Activated naive CD4-positive, alpha-beta T cell treated with anti-CD3 and anti-CD28 coated beads, Interleukin-2, amount 10 ng/mL, durations not matched to agents 7 days and 5 days (primary cell): ENCODE measurements around the gene CD46.
"Not testable (repeated sequence)": the region's sequence is repeated elsewhere in the genome, so short reads cannot be mapped to it uniquely, and the experiment has no call there.

ENCODE experiments used
- CTCF ChIA-PET: fragments of 350-600 bp; sonication (Branson Sonifier 250); formaldehyde crosslinking; loops from one replicate; lab custom pipeline; 2021; ENCODE audit warnings: antibody characterized with exemption; lab: Charles Lee
- DNase-seq: peaks from one replicate; pipeline ENCODE4 v3.0.0-alpha.2; 2020
- H3K27ac Mint-ChIP-seq: one replicate; pipeline ENCODE4 v1.8.0; 2021; ENCODE audit warnings: mild to moderate bottlenecking, moderate library complexity, mixed read lengths
- H3K27me3 Mint-ChIP-seq: one replicate; pipeline ENCODE4 v1.8.0; 2021; ENCODE audit warnings: mild to moderate bottlenecking, mixed read lengths
- H3K36me3 Mint-ChIP-seq: one replicate; pipeline ENCODE4 v1.8.0; 2021; ENCODE audit warnings: mixed read lengths
- H3K4me1 Mint-ChIP-seq: one replicate; pipeline ENCODE4 v1.8.0; 2021; ENCODE audit warnings: mixed read lengths
- H3K4me3 Mint-ChIP-seq: one replicate; pipeline ENCODE4 v1.8.0; 2021; ENCODE audit warnings: mild to moderate bottlenecking, moderate library complexity, mixed read lengths
- H3K9me3 Mint-ChIP-seq: one replicate; pipeline ENCODE4 v1.8.0; 2021; ENCODE audit warnings: mixed read lengths

The CD46 gene

DNA sequence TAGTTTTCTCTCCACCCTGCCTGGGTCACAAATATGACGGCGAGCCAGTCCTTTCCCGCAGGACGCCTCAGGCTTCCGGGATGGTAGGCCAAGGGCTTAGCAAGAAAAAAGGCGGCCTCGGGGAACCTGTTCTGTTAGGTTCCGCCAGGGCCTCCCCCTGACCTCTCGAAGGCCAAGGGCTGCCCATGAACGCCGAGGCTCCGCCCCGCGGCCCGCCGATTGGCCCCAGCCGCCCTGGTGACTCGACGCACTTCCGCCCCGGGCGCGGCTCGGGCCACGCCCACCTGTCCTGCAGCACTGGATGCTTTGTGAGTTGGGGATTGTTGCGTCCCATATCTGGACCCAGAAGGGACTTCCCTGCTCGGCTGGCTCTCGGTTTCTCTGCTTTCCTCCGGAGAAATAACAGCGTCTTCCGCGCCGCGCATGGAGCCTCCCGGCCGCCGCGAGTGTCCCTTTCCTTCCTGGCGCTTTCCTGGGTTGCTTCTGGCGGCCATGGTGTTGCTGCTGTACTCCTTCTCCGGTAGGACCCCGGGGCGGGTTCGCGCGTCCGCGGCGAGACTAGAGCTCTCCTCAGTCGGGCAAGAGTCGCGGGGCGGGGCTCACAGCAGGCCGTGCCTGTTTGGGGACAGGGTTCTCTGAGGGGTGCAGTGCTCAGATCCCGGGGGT, at the start of gene CD46:
Gene CD46, plus strand, starts transcription at position 265 of the 666 bp plus-strand sequence. Its CDS starts 159 bp downstream, at position 424.
- Mint-ChIP-seq H3K36me3 (peaks cover 33% of the 10 kb centered on the region), H3K27me3 (no peaks in the 10 kb centered on the region), H3K4me1 (peaks cover 80% of the 10 kb centered on the region), H3K4me3 (peak within 1 kb of the TSS; percentile 100), H3K9me3 (no peaks in the 10 kb centered on the region), H3K27ac (peak within 1 kb of the TSS; percentile 97)
- CTCF ChIA-PET: interaction anchor here (1.0 kb wide), 1 partner anchor 46 kb away, joined by 4 read pairs; no protein-coding TSS in a partner anchor
- DNase-seq: peak; percentile 97

- Mint-ChIP-seq H3K9me3 (no peaks in the 10 kb centered on the region), H3K4me3 (no peak overlapping the region), H3K36me3 (no peaks in the 10 kb centered on the region), H3K27ac (no peak overlapping the region), H3K4me1 (no peaks in the 10 kb centered on the region), H3K27me3 (peaks cover 36% of the 10 kb centered on the region)
- CTCF ChIA-PET: interaction anchor here (1.5 kb wide), 1 partner anchor 122 kb away, joined by 7 read pairs; no protein-coding TSS in a partner anchor
- no peak for DNase-seq
Observed at GRCh38 chr1:207702317-207702716, 49.5 kb upstream of the CD46 start.

GRCh38 chr1:207703712-207704111, 48.1 kb upstream of the CD46 start:
- Mint-ChIP-seq H3K27me3 (peaks cover 28% of the 10 kb centered on the region), H3K4me1 (no peaks in the 10 kb centered on the region)

DNA sequence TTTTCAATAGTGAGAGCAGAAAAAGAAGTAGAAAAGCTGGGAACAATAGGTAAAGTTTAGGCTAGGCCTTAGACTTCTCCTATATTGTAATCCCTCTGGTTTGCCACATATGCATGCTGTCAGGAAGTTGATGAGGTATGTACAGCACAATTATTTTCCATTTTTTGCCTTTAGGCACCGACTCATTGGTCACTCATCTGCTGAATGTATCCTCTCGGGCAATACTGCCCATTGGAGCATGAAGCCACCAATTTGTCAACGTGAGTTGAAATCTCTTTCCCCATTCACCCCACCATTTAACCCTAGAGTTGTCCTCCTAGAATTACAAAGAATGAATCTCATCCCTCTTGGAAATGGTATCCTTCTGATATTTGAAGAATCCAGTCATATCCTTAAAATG, 43.9 kb upstream of the CD46 start:
- H3K4me1 Mint-ChIP-seq, H3K36me3 Mint-ChIP-seq, DNase-seq, H3K9me3 Mint-ChIP-seq, H3K27ac Mint-ChIP-seq, CTCF ChIA-PET, H3K4me3 Mint-ChIP-seq: not testable (repeated sequence)
- peaks cover 20% of the 10 kb centered on the region for H3K27me3 Mint-ChIP-seq

More at GRCh38 chr1:207703712-207704111, 48.1 kb upstream of the CD46 start:
- H3K36me3 Mint-ChIP-seq: no peaks in the 10 kb centered on the region
- H3K4me3 Mint-ChIP-seq: no peak overlapping the region
- CTCF ChIA-PET: interaction anchor here (0.8 to 1.5 kb wide), 2 partner anchors 84 to 124 kb away, joined by 3 to 7 read pairs; no protein-coding TSS in a partner anchor
- H3K9me3 Mint-ChIP-seq: no peaks in the 10 kb centered on the region
- no peak overlapping the region for H3K27ac Mint-ChIP-seq
- no peak for DNase-seq

DNA sequence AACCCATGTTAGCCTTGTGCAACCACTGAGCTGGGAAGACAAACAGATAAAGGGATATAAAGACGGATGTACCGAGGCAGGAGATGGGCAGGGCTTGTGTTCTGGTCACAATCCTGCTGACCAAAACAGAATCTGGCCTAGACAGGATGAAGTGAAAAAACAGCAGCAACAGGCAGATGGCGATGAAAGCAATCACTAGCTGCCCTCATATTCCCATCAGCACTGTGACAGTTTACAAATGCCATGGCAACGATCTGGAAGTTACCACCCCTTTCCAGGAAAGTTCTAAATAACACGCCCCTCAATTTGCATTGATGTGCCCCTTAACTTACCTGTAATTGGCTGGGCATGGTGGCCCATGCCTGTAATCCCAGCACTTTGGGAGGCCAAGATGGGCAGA, 40.6 kb upstream of the CD46 start:
- no peak overlapping the region for H3K27ac Mint-ChIP-seq
- CTCF ChIA-PET: interaction anchor here (0.8 to 3.4 kb wide), 2 partner anchors 12 to 86 kb away, joined by 4 to 27 read pairs; no protein-coding TSS in a partner anchor
- DNase-seq: peak; percentile 26

GRCh38 chr1:207712701-207713100, 39.2 kb upstream of the CD46 start:
- not testable (repeated sequence) for H3K36me3 Mint-ChIP-seq, H3K9me3 Mint-ChIP-seq, H3K27ac Mint-ChIP-seq, H3K27me3 Mint-ChIP-seq, DNase-seq, H3K4me3 Mint-ChIP-seq, H3K4me1 Mint-ChIP-seq
- CTCF ChIA-PET: interaction anchor here (1.8 kb wide), 1 partner anchor 85 kb away, joined by 8 read pairs; no protein-coding TSS in a partner anchor

More for the DNA sequence above, 40.6 kb upstream of the CD46 start:
- Mint-ChIP-seq H3K36me3 (no peaks in the 10 kb centered on the region), H3K4me1 (no peaks in the 10 kb centered on the region), H3K9me3 (no peaks in the 10 kb centered on the region), H3K27me3 (peaks cover under 1% of the 10 kb centered on the region), H3K4me3 (no peak overlapping the region)

- CTCF ChIA-PET: interaction anchor here (1.0 to 1.8 kb wide), 2 partner anchors 16 to 84 kb away, joined by 3 to 8 read pairs; no protein-coding TSS in a partner anchor
- Mint-ChIP-seq H3K4me3 (no peak overlapping the region), H3K36me3 (no peaks in the 10 kb centered on the region), H3K9me3 (no peaks in the 10 kb centered on the region), H3K27ac (no peak overlapping the region), H3K27me3 (no peaks in the 10 kb centered on the region), H3K4me1 (no peaks in the 10 kb centered on the region)
- peak; percentile 32 for DNase-seq
Observed at GRCh38 chr1:207713529-207713928, 38.3 kb upstream of the CD46 start.

GRCh38 chr1:207719234-207719633, 32.6 kb upstream of the CD46 start:
- H3K9me3 Mint-ChIP-seq: peaks cover 3% of the 10 kb centered on the region
- no peaks in the 10 kb centered on the region for H3K36me3 Mint-ChIP-seq
- CTCF ChIA-PET: no interaction called here
- no peaks in the 10 kb centered on the region for H3K27me3 Mint-ChIP-seq
- DNase-seq: no peak
- H3K4me3 Mint-ChIP-seq: no peak overlapping the region
- H3K4me1 Mint-ChIP-seq: no peaks in the 10 kb centered on the region
- H3K27ac Mint-ChIP-seq: no peak overlapping the region

- H3K4me1 Mint-ChIP-seq: peaks cover 12% of the 10 kb centered on the region
- not testable (repeated sequence) for H3K27ac Mint-ChIP-seq, DNase-seq, H3K27me3 Mint-ChIP-seq, H3K4me3 Mint-ChIP-seq, H3K36me3 Mint-ChIP-seq
- CTCF ChIA-PET: interaction anchor here (1.2 kb wide), 1 partner anchor 15 kb away, joined by 3 read pairs; no protein-coding TSS in a partner anchor
- peaks cover 16% of the 10 kb centered on the region for H3K9me3 Mint-ChIP-seq
Observed at GRCh38 chr1:207728200-207728858, 23.5 kb upstream of the CD46 start.

- H3K9me3 Mint-ChIP-seq, H3K36me3 Mint-ChIP-seq, DNase-seq, H3K4me1 Mint-ChIP-seq, H3K4me3 Mint-ChIP-seq, H3K27ac Mint-ChIP-seq, H3K27me3 Mint-ChIP-seq: not testable (repeated sequence)
- CTCF ChIA-PET: interaction anchor here (0.7 kb wide), 1 partner anchor 8 kb away, joined by 3 read pairs; no protein-coding TSS in a partner anchor
Observed at GRCh38 chr1:207737503-207738157, 14.2 kb upstream of the CD46 start.

- CTCF ChIA-PET: interaction anchor here (0.7 kb wide), 1 partner anchor 8 kb away, joined by 3 read pairs; no protein-coding TSS in a partner anchor
- H3K27me3 Mint-ChIP-seq, DNase-seq, H3K4me1 Mint-ChIP-seq, H3K9me3 Mint-ChIP-seq, H3K4me3 Mint-ChIP-seq, H3K36me3 Mint-ChIP-seq, H3K27ac Mint-ChIP-seq: not testable (repeated sequence)
Observed at GRCh38 chr1:207738158-207738659, 13.6 kb upstream of the CD46 start.

DNA sequence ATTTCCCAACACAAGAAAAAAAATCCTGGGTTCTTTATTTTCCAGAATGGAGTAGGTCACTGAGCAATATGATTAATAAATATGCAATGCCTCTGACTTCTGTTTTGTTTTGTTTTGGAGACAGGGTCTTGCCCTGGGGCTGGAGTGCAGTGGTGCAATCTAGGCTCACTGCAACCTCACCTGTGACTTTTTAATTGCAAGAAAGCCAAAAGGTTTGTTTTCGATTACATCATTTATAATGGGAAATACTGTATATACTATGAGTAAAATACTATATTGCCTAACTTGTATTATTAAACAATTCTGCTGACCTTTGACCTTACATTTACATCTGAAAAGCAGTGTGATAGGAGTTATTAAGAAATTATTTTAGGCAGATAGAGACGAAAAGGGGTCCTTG, 11.6 kb upstream of the CD46 start:
- DNase-seq: no peak
- Mint-ChIP-seq H3K9me3 (no peaks in the 10 kb centered on the region), H3K27ac (no peak overlapping the region), H3K27me3 (peaks cover 4% of the 10 kb centered on the region), H3K4me1 (peaks cover 4% of the 10 kb centered on the region), H3K36me3 (no peaks in the 10 kb centered on the region), H3K4me3 (no peak overlapping the region)
- CTCF ChIA-PET: no interaction called here

- DNase-seq: no peak
- no peak overlapping the region for H3K27ac Mint-ChIP-seq
- CTCF ChIA-PET: no interaction called here
Observed at GRCh38 chr1:207742850-207743555, 8.9 kb upstream of the CD46 start.

More at GRCh38 chr1:207742850-207743555, 8.9 kb upstream of the CD46 start:
- Mint-ChIP-seq H3K36me3 (no peaks in the 10 kb centered on the region), H3K4me1 (peaks cover 7% of the 10 kb centered on the region), H3K9me3 (no peaks in the 10 kb centered on the region), H3K27me3 (no peaks in the 10 kb centered on the region), H3K4me3 (no peak overlapping the region)
